Measurements from ENCODE around the gene SAMHD1.

- TF ChIP-seq, protein P1, sequence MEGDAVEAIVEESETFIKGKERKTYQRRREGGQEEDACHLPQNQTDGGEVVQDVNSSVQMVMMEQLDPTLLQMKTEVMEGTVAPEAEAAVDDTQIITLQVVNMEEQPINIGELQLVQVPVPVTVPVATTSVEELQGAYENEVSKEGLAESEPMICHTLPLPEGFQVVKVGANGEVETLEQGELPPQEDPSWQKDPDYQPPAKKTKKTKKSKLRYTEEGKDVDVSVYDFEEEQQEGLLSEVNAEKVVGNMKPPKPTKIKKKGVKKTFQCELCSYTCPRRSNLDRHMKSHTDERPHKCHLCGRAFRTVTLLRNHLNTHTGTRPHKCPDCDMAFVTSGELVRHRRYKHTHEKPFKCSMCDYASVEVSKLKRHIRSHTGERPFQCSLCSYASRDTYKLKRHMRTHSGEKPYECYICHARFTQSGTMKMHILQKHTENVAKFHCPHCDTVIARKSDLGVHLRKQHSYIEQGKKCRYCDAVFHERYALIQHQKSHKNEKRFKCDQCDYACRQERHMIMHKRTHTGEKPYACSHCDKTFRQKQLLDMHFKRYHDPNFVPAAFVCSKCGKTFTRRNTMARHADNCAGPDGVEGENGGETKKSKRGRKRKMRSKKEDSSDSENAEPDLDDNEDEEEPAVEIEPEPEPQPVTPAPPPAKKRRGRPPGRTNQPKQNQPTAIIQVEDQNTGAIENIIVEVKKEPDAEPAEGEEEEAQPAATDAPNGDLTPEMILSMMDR (IDR thresholded peaks at IDR 0.05; ENCODE audit: poor library complexity, severe bottlenecking): no peak
- TF ChIP-seq EP300 (conservative IDR thresholded peaks at IDR 0.05; ENCODE audit: poor library complexity, severe bottlenecking) (no peak), MXI1 (conservative IDR thresholded peaks at IDR 0.05; ENCODE audit: poor library complexity, severe bottlenecking) (no peak), POLR2AphosphoS5 (IDR thresholded peaks at IDR 0.05) (no peak), EZH2 (IDR thresholded peaks at IDR 0.05; ENCODE audit: borderline replicate concordance, insufficient read depth, low read length, poor library complexity, severe bottlenecking) (no peak), TAF1 (IDR thresholded peaks at IDR 0.05; ENCODE audit: low read depth) (no peak)
These were observed 23.2 kb upstream of the SAMHD1 start for GRCh38 chr20:36974660-36975059.
